Thyroid gland (tissue), 4 donors: Measurements from ENCODE around the gene PPP4R1.

ENCODE experiments used
- CTCF ChIP-seq, 6 experiments: fragments of 200-600 bp in 3 of 6; fragments of 450-650 bp in 3 of 6; sonication (generic) in 3 of 6; IDR thresholded peaks; one replicate each; pipeline ENCODE4 v1.5.1; 2016 to 2019; ENCODE audit warnings: antibody characterized with exemption in 6 of 6, mild to moderate bottlenecking in 2 of 6, inconsistent platforms in 1 of 6, moderate library complexity in 1 of 6
- POLR2A ChIP-seq, 2 donors: fragments of 450-650 bp; IDR thresholded peaks; one replicate each; pipeline ENCODE4 v1.6.1; 2017; ENCODE audit warnings: antibody characterized with exemption in 2 of 2, mild to moderate bottlenecking in 2 of 2, moderate library complexity in 1 of 2

GRCh38 chr18:9637036-9637767, 22.8 kb upstream of the PPP4R1 start:
- TF ChIP-seq CTCF (IDR thresholded peaks at IDR 0.05) (no peak), POLR2A (IDR thresholded peaks at IDR 0.05) (no peak)
